Measurements from ENCODE around the gene UBE3D.
"Not testable (repeated sequence)": the region's sequence is repeated elsewhere in the genome, so short reads cannot be mapped to it uniquely, and the experiment has no call there.

Gene UBE3D

GRCh38 chr6:83055366-83055964 lies 10.2 kb downstream of the UBE3D start:
- no peak overlapping the region for H3K4me3 ChIP-seq (ENCODE audit: low read length in 2 of 2)
- H3K27me3 ChIP-seq (ENCODE audit: control insufficient read depth in 1 of 2, insufficient read depth in 2 of 2, low read length in 2 of 2): no peaks in the 10 kb centered on the region
- H3K27ac ChIP-seq (ENCODE audit: low read length): no peak overlapping the region
- no peaks in the 10 kb centered on the region for H3K4me1 ChIP-seq (ENCODE audit: control insufficient read depth, insufficient read depth, low read length)
- H3K36me3 ChIP-seq (ENCODE audit: control insufficient read depth in 2 of 2, insufficient read depth in 2 of 2, low read length in 2 of 2): peaks cover 7 to 8% of the 10 kb centered on the region in 2 donors
- H3K9me3 ChIP-seq (ENCODE audit: control insufficient read depth in 2 of 2, low read length in 2 of 2): no peaks in the 10 kb centered on the region
- H3K9ac ChIP-seq (ENCODE audit: low read length in 2 of 2): peak overlapping the region in 1 of 2 donors; percentile 41

- no peaks in the 10 kb centered on the region for H3K4me1 ChIP-seq (ENCODE audit: control insufficient read depth, insufficient read depth, low read length)
- H3K27me3 ChIP-seq (ENCODE audit: control insufficient read depth in 1 of 2, insufficient read depth in 2 of 2, low read length in 2 of 2): no peaks in the 10 kb centered on the region
- no peaks in the 10 kb centered on the region for H3K9me3 ChIP-seq (ENCODE audit: control insufficient read depth in 2 of 2, low read length in 2 of 2)
- H3K4me3 ChIP-seq (ENCODE audit: low read length in 2 of 2): no peak overlapping the region
- peaks cover 7 to 8% of the 10 kb centered on the region in 2 donors for H3K36me3 ChIP-seq (ENCODE audit: control insufficient read depth in 2 of 2, insufficient read depth in 2 of 2, low read length in 2 of 2)
- H3K9ac ChIP-seq (ENCODE audit: low read length in 2 of 2): no peak overlapping the region
- H3K27ac ChIP-seq (ENCODE audit: low read length): no peak overlapping the region
Measured at GRCh38 chr6:83053678-83054077, 12.0 kb downstream of the UBE3D start.

GRCh38 chr6:83051377-83052172 lies 14.1 kb downstream of the UBE3D start:
- no peaks in the 10 kb centered on the region for H3K9me3 ChIP-seq (ENCODE audit: control insufficient read depth in 2 of 2, low read length in 2 of 2)
- no peak overlapping the region for H3K27ac ChIP-seq (ENCODE audit: low read length)
- H3K4me3 ChIP-seq (ENCODE audit: low read length in 2 of 2): no peak overlapping the region
- peaks cover 7 to 8% of the 10 kb centered on the region in 2 donors for H3K36me3 ChIP-seq (ENCODE audit: control insufficient read depth in 2 of 2, insufficient read depth in 2 of 2, low read length in 2 of 2)
- no peaks in the 10 kb centered on the region for H3K27me3 ChIP-seq (ENCODE audit: control insufficient read depth in 1 of 2, insufficient read depth in 2 of 2, low read length in 2 of 2)
- no peak overlapping the region for H3K9ac ChIP-seq (ENCODE audit: low read length in 2 of 2)
- no peaks in the 10 kb centered on the region for H3K4me1 ChIP-seq (ENCODE audit: control insufficient read depth, insufficient read depth, low read length)

GRCh38 chr6:83047065-83047754 lies 18.4 kb downstream of the UBE3D start:
- Histone ChIP-seq H3K36me3 (ENCODE audit: control insufficient read depth in 2 of 2, insufficient read depth in 2 of 2, low read length in 2 of 2) (peaks cover 3 to 7% of the 10 kb centered on the region in 2 donors), H3K27ac (ENCODE audit: low read length) (no peak overlapping the region), H3K4me1 (ENCODE audit: control insufficient read depth, insufficient read depth, low read length) (no peaks in the 10 kb centered on the region), H3K9me3 (ENCODE audit: control insufficient read depth in 2 of 2, low read length in 2 of 2) (no peaks in the 10 kb centered on the region), H3K27me3 (ENCODE audit: control insufficient read depth in 1 of 2, insufficient read depth in 2 of 2, low read length in 2 of 2) (no peaks in the 10 kb centered on the region), H3K9ac (ENCODE audit: low read length in 2 of 2) (no peak overlapping the region), H3K4me3 (ENCODE audit: low read length in 2 of 2) (no peak overlapping the region)

- Histone ChIP-seq H3K9ac (ENCODE audit: low read length in 2 of 2) (no peak overlapping the region), H3K27ac (ENCODE audit: low read length) (no peak overlapping the region), H3K36me3 (ENCODE audit: control insufficient read depth in 2 of 2, insufficient read depth in 2 of 2, low read length in 2 of 2) (no peaks in the 10 kb centered on the region), H3K27me3 (ENCODE audit: control insufficient read depth in 1 of 2, insufficient read depth in 2 of 2, low read length in 2 of 2) (no peaks in the 10 kb centered on the region), H3K4me1 (ENCODE audit: control insufficient read depth, insufficient read depth, low read length) (no peaks in the 10 kb centered on the region), H3K4me3 (ENCODE audit: low read length in 2 of 2) (no peak overlapping the region), H3K9me3 (ENCODE audit: control insufficient read depth in 2 of 2, low read length in 2 of 2) (no peaks in the 10 kb centered on the region)
Measured at GRCh38 chr6:83044091-83044768, 21.4 kb downstream of the UBE3D start.

GRCh38 chr6:83042467-83043053 lies 23.1 kb downstream of the UBE3D start:
- no peak overlapping the region for H3K27ac ChIP-seq (ENCODE audit: low read length)
- H3K36me3 ChIP-seq (ENCODE audit: control insufficient read depth in 2 of 2, insufficient read depth in 2 of 2, low read length in 2 of 2): no peaks in the 10 kb centered on the region
- no peaks in the 10 kb centered on the region for H3K9me3 ChIP-seq (ENCODE audit: control insufficient read depth in 2 of 2, low read length in 2 of 2)
- no peak overlapping the region for H3K4me3 ChIP-seq (ENCODE audit: low read length in 2 of 2)
- no peak overlapping the region for H3K9ac ChIP-seq (ENCODE audit: low read length in 2 of 2)
- H3K4me1 ChIP-seq (ENCODE audit: control insufficient read depth, insufficient read depth, low read length): no peaks in the 10 kb centered on the region
- no peaks in the 10 kb centered on the region for H3K27me3 ChIP-seq (ENCODE audit: control insufficient read depth in 1 of 2, insufficient read depth in 2 of 2, low read length in 2 of 2)

- Histone ChIP-seq H3K27ac (ENCODE audit: low read length) (no peak overlapping the region), H3K36me3 (ENCODE audit: control insufficient read depth in 2 of 2, insufficient read depth in 2 of 2, low read length in 2 of 2) (no peaks in the 10 kb centered on the region), H3K4me3 (ENCODE audit: low read length in 2 of 2) (no peak overlapping the region), H3K9me3 (ENCODE audit: control insufficient read depth in 2 of 2, low read length in 2 of 2) (no peaks in the 10 kb centered on the region), H3K4me1 (ENCODE audit: control insufficient read depth, insufficient read depth, low read length) (no peaks in the 10 kb centered on the region), H3K27me3 (ENCODE audit: control insufficient read depth in 1 of 2, insufficient read depth in 2 of 2, low read length in 2 of 2) (no peaks in the 10 kb centered on the region), H3K9ac (ENCODE audit: low read length in 2 of 2) (no peak overlapping the region)
Measured at GRCh38 chr6:83038246-83038645, 27.4 kb downstream of the UBE3D start.

- no peak overlapping the region for H3K4me3 ChIP-seq (ENCODE audit: low read length in 2 of 2)
- H3K9me3 ChIP-seq (ENCODE audit: control insufficient read depth in 2 of 2, low read length in 2 of 2): no peaks in the 10 kb centered on the region
- H3K27me3 ChIP-seq (ENCODE audit: control insufficient read depth in 1 of 2, insufficient read depth in 2 of 2, low read length in 2 of 2): no peaks in the 10 kb centered on the region
- H3K9ac ChIP-seq (ENCODE audit: low read length in 2 of 2): no peak overlapping the region
- no peaks in the 10 kb centered on the region for H3K4me1 ChIP-seq (ENCODE audit: control insufficient read depth, insufficient read depth, low read length)
- H3K36me3 ChIP-seq (ENCODE audit: control insufficient read depth in 2 of 2, insufficient read depth in 2 of 2, low read length in 2 of 2): peaks cover 0 to 7% of the 10 kb centered on the region in 2 donors
- no peak overlapping the region for H3K27ac ChIP-seq (ENCODE audit: low read length)
Measured at GRCh38 chr6:83031689-83032088, 34.0 kb downstream of the UBE3D start.

- peaks cover 0 to 4% of the 10 kb centered on the region in 2 donors for H3K9me3 ChIP-seq (ENCODE audit: control insufficient read depth in 2 of 2, low read length in 2 of 2)
- H3K27me3 ChIP-seq (ENCODE audit: control insufficient read depth in 1 of 2, insufficient read depth in 2 of 2, low read length in 2 of 2): no peaks in the 10 kb centered on the region
- peaks cover 3 to 6% of the 10 kb centered on the region in 2 donors for H3K36me3 ChIP-seq (ENCODE audit: control insufficient read depth in 2 of 2, insufficient read depth in 2 of 2, low read length in 2 of 2)
Measured at GRCh38 chr6:83019741-83020140, 45.9 kb downstream of the UBE3D start.

GRCh38 chr6:83011131-83011530 lies 54.5 kb downstream of the UBE3D start:
- H3K9me3 ChIP-seq (ENCODE audit: control insufficient read depth in 2 of 2, low read length in 2 of 2); H3K36me3 ChIP-seq (ENCODE audit: control insufficient read depth in 2 of 2, insufficient read depth in 2 of 2, low read length in 2 of 2); H3K27me3 ChIP-seq (ENCODE audit: control insufficient read depth in 1 of 2, insufficient read depth in 2 of 2, low read length in 2 of 2); H3K9ac ChIP-seq (ENCODE audit: low read length in 2 of 2); H3K4me1 ChIP-seq (ENCODE audit: control insufficient read depth, insufficient read depth, low read length); H3K4me3 ChIP-seq (ENCODE audit: low read length in 2 of 2); H3K27ac ChIP-seq (ENCODE audit: low read length): not testable (repeated sequence)

More at GRCh38 chr6:83019741-83020140, 45.9 kb downstream of the UBE3D start:
- Histone ChIP-seq H3K4me1 (ENCODE audit: control insufficient read depth, insufficient read depth, low read length) (no peaks in the 10 kb centered on the region), H3K9ac (ENCODE audit: low read length in 2 of 2) (no peak overlapping the region), H3K4me3 (ENCODE audit: low read length in 2 of 2) (no peak overlapping the region), H3K27ac (ENCODE audit: low read length) (no peak overlapping the region)

Measured in stomach smooth muscle (tissue), 2 donors.